Measurements from ENCODE around the gene DOHH. TPM values are rescaled to one million over a fixed set of nuclear protein-coding genes. Genes with fewer than 3 reads are reported as not detected.

The DOHH gene
- total and polyA plus RNA-seq, 2 experiments from 2014 or later, result 19.0 to 34.7 TPM

DNA sequence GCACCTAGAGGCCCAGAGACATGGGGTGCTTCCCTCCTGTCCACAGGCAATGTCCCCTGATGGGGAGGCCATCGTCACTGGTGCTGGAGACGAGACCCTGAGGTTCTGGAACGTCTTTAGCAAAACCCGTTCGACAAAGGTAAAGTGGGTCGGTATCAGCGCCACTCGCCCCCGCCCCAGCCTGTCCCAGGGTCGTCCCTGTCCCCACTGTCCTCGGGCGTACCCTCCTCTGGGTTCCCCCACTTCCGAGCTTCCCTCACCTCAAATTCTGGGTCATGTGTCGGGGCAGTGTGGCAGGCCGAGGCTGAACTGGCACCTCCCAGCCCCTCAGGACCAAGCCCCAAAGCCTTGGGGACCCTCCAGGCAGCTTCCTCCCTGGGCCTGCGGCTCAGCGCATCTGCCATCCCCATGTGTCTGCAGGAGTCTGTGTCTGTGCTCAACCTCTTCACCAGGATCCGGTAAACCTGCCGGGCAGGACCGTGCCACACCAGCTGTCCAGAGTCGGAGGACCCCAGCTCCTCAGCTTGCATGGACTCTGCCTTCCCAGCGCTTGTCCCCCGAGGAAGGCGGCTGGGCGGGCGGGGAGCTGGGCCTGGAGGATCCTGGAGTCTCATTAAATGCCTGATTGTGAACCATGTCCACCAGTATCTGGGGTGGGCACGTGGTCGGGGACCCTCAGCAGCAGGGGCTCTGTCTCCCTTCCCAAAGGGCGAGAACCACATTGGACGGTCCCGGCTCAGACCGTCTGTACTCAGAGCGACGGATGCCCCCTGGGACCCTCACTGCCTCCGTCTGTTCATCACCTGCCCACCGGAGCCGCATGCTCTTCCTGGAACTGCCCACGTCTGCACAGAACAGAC is 34.1 kb upstream of the DOHH start:
- H3K9me2 ChIP-seq (ENCODE audit: insufficient read depth), result no peaks in the 10 kb centered on the region
- Mint-ChIP-seq H3K36me3 (ENCODE audit: low read depth) (peaks cover 34% of the 10 kb centered on the region), H3K4me3 (no peak overlapping the region), H3K27ac (no peak overlapping the region), H3K27me3 (ENCODE audit: insufficient read depth, low read depth, poor library complexity) (peaks cover 21% of the 10 kb centered on the region), H3K4me1 (peaks cover 10% of the 10 kb centered on the region; the same call in 2 of the 3 replicates), H3K9me3 (0 out of 3 replicates have a peak, but pooled peaks cover 2% of the 10 kb centered on the region)
- no peaks in the 10 kb centered on the region for H3K27me3 ChIP-seq (ENCODE audit: insufficient read depth)
- TF ChIP-seq NANOG (IDR thresholded peaks at IDR 0.05; ENCODE audit: borderline replicate concordance), result no peak
- TF ChIP-seq JUNB (IDR thresholded peaks at IDR 0.05; ENCODE audit: unreplicated experiment), result no peak
- TF ChIP-seq ZNF331 (CRISPR knock-in tag; IDR thresholded peaks at IDR 0.05; ENCODE audit: low read depth), result no peak
- TF ChIP-seq CREB1 (CRISPR knock-in tag; IDR thresholded peaks at IDR 0.05; ENCODE audit: low read depth), result no peak
- no peak for TF ChIP-seq POLR2AphosphoS5 (IDR thresholded peaks at IDR 0.05; ENCODE audit: low read depth)
- H4K20me1 ChIP-seq (replicated peaks; ENCODE audit: insufficient read depth), result no peaks in the 10 kb centered on the region; the same call in 1 of the 2 replicates
- no peak overlapping the region for H3K4me2 ChIP-seq
- H3K36me3 ChIP-seq (ENCODE audit: insufficient read depth), result no peaks in the 10 kb centered on the region
- no peak for DNase-seq (ENCODE audit: low spot score)
- ATAC-seq, result no peak
- H2AFZ ChIP-seq, result no peak overlapping the region
- H3K4me1 ChIP-seq (ENCODE audit: insufficient read depth), result no peaks in the 10 kb centered on the region
- H3K27ac ChIP-seq (ENCODE audit: low read depth), result no peak overlapping the region
- H3K79me2 ChIP-seq (replicated peaks; ENCODE audit: insufficient read depth), result no peaks in the 10 kb centered on the region
- H3F3A ChIP-seq (replicated peaks; ENCODE audit: low read depth), result peaks cover 4% of the 10 kb centered on the region; the same call in 1 of the 2 replicates
- H3K4me3 ChIP-seq, result no peak overlapping the region

DNA sequence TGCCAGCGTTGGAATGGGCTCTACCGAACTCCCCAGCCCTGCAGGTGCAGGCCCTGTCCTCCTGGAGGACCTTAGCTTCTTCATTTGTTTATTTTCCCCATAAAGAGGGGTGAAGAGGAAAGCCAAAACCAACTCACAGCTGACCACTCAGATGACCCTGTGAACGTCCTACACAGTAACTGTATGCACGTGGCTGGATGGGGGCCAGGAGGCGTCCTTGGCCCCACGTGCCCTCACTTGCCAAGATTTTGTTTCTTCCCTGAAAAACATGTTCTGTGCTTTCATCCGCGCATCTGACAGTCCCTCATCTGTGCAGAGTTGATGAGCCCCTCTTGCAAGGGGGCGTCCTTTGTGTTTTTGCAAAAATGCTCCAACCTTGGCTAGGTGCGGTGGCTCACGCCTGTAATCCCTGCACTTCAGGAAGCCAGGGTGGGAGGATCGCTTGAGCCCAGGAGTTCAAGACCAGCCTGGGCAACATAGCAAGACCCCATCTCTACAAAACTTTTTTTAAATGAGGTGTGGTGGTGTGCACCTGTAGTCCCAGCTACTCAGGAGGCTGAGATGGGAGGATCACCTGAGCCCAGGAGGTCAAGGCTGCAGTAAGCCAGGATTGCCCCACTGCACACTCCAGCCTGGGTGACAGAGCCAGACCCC is 33.2 kb upstream of the DOHH start:
- Histone ChIP-seq H3K27me3 (ENCODE audit: insufficient read depth) (no peaks in the 10 kb centered on the region), H3K36me3 (ENCODE audit: insufficient read depth) (no peaks in the 10 kb centered on the region), H3F3A (replicated peaks; ENCODE audit: low read depth) (no peaks in the 10 kb centered on the region), H3K79me2 (replicated peaks; ENCODE audit: insufficient read depth) (no peaks in the 10 kb centered on the region), H4K20me1 (replicated peaks; ENCODE audit: insufficient read depth) (no peaks in the 10 kb centered on the region; the same call in 1 of the 2 replicates), H3K4me1 (ENCODE audit: insufficient read depth) (no peaks in the 10 kb centered on the region), H3K27ac (ENCODE audit: low read depth) (no peak overlapping the region), H3K9me2 (ENCODE audit: insufficient read depth) (no peaks in the 10 kb centered on the region), H3K4me3 (no peak overlapping the region), H3K4me2 (no peak overlapping the region), H2AFZ (no peak overlapping the region)
- Mint-ChIP-seq H3K27ac (no peak overlapping the region), H3K4me1 (peaks cover 6% of the 10 kb centered on the region; the same call in 2 of the 3 replicates), H3K36me3 (ENCODE audit: low read depth) (peaks cover 30% of the 10 kb centered on the region), H3K4me3 (no peak overlapping the region), H3K9me3 (no peaks in the 10 kb centered on the region), H3K27me3 (ENCODE audit: insufficient read depth, low read depth, poor library complexity) (peaks cover 17% of the 10 kb centered on the region)
- no peak for ATAC-seq
- DNase-seq (ENCODE audit: low spot score), result no peak
- TF ChIP-seq JUNB (IDR thresholded peaks at IDR 0.05; ENCODE audit: unreplicated experiment) (no peak), EZH2phosphoT487 (IDR thresholded peaks at IDR 0.05; ENCODE audit: unreplicated experiment) (no peak), POLR2AphosphoS5 (IDR thresholded peaks at IDR 0.05; ENCODE audit: low read depth) (no peak)

DNA sequence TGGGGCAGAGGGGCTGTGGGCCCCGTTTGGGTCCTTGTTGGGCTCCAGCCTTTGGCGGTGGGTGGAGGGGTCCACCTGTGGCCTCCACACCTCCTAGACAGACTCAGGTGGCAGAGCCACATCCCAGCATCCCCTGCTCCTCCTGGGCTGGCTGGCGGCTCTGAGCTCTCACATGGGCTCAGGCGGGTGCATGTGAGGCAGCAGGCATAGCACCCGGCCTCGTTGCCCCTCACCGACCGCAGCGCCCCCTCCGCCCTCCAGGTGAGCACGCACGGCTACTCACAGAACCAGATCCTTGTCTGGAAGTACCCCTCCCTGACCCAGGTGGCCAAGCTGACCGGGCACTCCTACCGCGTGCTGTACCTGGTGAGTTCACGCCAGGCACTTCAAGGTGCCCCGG is 32.6 kb upstream of the DOHH start:
- TF ChIP-seq STAT1 (IDR thresholded peaks at IDR 0.05; ENCODE audit: unreplicated experiment) (no peak), JUNB (IDR thresholded peaks at IDR 0.05; ENCODE audit: unreplicated experiment) (no peak), EZH2 (IDR thresholded peaks at IDR 0.05; ENCODE audit: low read depth, unreplicated experiment) (no peak), ZNF114 (CRISPR knock-in tag; IDR thresholded peaks at IDR 0.05) (no peak)
- TF ChIP-seq, protein P1, sequence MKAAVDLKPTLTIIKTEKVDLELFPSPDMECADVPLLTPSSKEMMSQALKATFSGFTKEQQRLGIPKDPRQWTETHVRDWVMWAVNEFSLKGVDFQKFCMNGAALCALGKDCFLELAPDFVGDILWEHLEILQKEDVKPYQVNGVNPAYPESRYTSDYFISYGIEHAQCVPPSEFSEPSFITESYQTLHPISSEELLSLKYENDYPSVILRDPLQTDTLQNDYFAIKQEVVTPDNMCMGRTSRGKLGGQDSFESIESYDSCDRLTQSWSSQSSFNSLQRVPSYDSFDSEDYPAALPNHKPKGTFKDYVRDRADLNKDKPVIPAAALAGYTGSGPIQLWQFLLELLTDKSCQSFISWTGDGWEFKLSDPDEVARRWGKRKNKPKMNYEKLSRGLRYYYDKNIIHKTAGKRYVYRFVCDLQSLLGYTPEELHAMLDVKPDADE (IDR thresholded peaks at IDR 0.05), result no peak
- TF ChIP-seq, protein P2, sequence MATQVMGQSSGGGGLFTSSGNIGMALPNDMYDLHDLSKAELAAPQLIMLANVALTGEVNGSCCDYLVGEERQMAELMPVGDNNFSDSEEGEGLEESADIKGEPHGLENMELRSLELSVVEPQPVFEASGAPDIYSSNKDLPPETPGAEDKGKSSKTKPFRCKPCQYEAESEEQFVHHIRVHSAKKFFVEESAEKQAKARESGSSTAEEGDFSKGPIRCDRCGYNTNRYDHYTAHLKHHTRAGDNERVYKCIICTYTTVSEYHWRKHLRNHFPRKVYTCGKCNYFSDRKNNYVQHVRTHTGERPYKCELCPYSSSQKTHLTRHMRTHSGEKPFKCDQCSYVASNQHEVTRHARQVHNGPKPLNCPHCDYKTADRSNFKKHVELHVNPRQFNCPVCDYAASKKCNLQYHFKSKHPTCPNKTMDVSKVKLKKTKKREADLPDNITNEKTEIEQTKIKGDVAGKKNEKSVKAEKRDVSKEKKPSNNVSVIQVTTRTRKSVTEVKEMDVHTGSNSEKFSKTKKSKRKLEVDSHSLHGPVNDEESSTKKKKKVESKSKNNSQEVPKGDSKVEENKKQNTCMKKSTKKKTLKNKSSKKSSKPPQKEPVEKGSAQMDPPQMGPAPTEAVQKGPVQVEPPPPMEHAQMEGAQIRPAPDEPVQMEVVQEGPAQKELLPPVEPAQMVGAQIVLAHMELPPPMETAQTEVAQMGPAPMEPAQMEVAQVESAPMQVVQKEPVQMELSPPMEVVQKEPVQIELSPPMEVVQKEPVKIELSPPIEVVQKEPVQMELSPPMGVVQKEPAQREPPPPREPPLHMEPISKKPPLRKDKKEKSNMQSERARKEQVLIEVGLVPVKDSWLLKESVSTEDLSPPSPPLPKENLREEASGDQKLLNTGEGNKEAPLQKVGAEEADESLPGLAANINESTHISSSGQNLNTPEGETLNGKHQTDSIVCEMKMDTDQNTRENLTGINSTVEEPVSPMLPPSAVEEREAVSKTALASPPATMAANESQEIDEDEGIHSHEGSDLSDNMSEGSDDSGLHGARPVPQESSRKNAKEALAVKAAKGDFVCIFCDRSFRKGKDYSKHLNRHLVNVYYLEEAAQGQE (IDR thresholded peaks at IDR 0.05; ENCODE audit: unreplicated experiment), result no peak
- TF ChIP-seq, protein P3, sequence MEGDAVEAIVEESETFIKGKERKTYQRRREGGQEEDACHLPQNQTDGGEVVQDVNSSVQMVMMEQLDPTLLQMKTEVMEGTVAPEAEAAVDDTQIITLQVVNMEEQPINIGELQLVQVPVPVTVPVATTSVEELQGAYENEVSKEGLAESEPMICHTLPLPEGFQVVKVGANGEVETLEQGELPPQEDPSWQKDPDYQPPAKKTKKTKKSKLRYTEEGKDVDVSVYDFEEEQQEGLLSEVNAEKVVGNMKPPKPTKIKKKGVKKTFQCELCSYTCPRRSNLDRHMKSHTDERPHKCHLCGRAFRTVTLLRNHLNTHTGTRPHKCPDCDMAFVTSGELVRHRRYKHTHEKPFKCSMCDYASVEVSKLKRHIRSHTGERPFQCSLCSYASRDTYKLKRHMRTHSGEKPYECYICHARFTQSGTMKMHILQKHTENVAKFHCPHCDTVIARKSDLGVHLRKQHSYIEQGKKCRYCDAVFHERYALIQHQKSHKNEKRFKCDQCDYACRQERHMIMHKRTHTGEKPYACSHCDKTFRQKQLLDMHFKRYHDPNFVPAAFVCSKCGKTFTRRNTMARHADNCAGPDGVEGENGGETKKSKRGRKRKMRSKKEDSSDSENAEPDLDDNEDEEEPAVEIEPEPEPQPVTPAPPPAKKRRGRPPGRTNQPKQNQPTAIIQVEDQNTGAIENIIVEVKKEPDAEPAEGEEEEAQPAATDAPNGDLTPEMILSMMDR (conservative IDR thresholded peaks at IDR 0.05; ENCODE audit: low read depth in 2 of 2), result no peak
- H2AFZ ChIP-seq, result no peak overlapping the region
- H3K36me3 Mint-ChIP-seq (ENCODE audit: low read depth), result peaks cover 27% of the 10 kb centered on the region
- no peaks in the 10 kb centered on the region; the same call in 1 of the 2 replicates for H4K20me1 ChIP-seq (replicated peaks; ENCODE audit: insufficient read depth)
- H3K79me2 ChIP-seq (replicated peaks; ENCODE audit: insufficient read depth), result no peaks in the 10 kb centered on the region
- no peaks in the 10 kb centered on the region for H3K9me2 ChIP-seq (ENCODE audit: insufficient read depth)
- no peaks in the 10 kb centered on the region for H3K36me3 ChIP-seq (ENCODE audit: insufficient read depth)
- H3K4me1 Mint-ChIP-seq, result no peaks in the 10 kb centered on the region
- no peak overlapping the region for H3K4me2 ChIP-seq
- no peak overlapping the region for H3K4me3 ChIP-seq
- DNase-seq (ENCODE audit: low spot score) (no peak), ATAC-seq (no peak)
- no peak overlapping the region for H3K4me3 Mint-ChIP-seq
- H3K27me3 Mint-ChIP-seq (ENCODE audit: insufficient read depth, low read depth, poor library complexity), result peaks cover 16% of the 10 kb centered on the region
- no peaks in the 10 kb centered on the region for H3F3A ChIP-seq (replicated peaks; ENCODE audit: low read depth)
- H3K9me3 Mint-ChIP-seq, result no peaks in the 10 kb centered on the region
- no peak overlapping the region for H3K27ac ChIP-seq (ENCODE audit: low read depth)
- H3K4me1 ChIP-seq (ENCODE audit: insufficient read depth), result no peaks in the 10 kb centered on the region
- no peaks in the 10 kb centered on the region for H3K27me3 ChIP-seq (ENCODE audit: insufficient read depth)
- no peak overlapping the region for H3K27ac Mint-ChIP-seq
